HG03175 (cell line): ENCODE measurements around the gene SYNE1.
A peak's percentile ranks its signal among the peaks of the same experiment; 100 is the strongest.
"Not testable (repeated sequence)": the region's sequence is repeated elsewhere in the genome, so short reads cannot be mapped to it uniquely, and the experiment has no call there.

Source experiments
- ATAC-seq: cut with Tn5 transposase; IDR thresholded peaks from one replicate; pipeline ENCODE4 v1.9.1; 2021; ENCODE audit warnings: mild to moderate bottlenecking, moderate library complexity; ENCODE audit not compliant: unreplicated experiment

The SYNE1 gene

DNA sequence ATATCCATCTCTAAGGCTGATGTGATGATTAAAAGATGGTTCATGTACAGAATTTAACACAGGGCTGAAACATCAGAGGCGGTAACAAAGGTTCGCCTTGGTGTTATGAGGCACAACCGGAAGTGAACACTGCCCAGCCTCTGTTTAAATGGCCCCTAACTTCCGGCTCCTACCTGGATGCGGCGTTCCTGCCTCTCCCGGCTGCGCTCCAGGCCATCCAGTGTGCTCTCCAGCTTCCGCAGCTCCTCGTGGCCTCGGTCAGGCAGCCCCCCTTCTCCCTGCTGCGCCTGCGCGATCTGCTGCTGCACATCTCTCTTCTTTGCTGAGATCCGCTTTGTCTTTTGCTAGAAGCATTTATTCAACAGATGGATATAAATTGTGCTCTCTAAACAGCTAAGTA lies 195.3 kb downstream of the SYNE1 start:
- no peak for ATAC-seq

DNA sequence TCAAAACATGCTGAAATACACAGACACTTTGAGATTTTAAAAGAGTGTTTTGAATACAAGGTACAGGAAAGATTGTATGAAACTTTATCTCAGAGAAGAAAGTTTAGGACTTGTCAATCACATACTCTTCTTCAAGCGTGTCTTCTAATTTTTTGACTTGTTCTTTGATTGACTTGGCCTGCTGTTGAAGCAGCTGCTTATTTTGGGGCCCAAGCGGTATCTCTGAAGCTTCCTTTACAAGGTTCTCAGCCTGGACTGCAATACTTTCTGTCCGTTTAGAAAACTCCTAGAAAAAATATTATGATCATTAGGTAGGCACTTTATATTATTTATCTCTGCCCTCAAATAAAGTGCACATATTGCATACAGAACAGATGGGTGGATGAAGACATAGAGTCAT lies 201.3 kb downstream of the SYNE1 start:
- no peak for ATAC-seq

DNA sequence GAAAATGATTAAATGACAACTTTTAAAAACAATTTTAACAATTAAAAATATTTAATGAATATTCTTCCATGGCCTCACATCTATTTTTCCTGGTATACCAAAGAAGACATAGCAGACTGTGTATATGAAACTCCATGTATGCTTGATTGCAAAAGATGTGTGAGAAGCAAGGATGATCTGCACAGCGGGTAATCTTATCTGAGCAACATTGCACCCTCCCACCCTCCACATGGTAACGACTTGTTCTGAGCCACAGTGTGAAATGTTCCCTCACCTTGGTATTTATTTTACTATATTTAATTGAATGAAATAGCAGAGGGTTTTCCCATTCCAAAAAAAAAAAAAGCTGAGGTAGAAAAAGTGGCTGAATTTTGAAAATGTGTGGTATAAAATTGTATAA lies 204.4 kb downstream of the SYNE1 start:
- ATAC-seq = no peak

DNA sequence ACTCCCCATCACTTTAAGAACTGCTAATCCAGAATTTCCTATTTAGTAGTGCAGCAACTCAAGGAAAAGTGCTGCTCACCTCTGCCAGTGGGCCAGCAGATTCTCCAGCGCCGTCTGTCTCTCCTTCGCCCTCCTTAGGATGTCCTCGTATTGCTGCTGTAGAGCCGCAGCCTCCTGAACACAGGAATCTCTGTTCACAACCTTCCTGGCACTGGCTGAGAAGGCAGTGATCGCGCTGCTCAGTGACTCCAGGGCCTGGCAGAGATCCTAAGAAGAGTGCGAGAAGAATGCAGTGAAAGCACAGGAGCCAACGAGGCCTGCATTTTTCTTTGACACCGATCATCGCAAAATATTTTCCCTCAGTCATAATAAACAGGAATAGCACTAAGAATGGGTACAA lies 209.0 kb downstream of the SYNE1 start:
- ATAC-seq = no peak

DNA sequence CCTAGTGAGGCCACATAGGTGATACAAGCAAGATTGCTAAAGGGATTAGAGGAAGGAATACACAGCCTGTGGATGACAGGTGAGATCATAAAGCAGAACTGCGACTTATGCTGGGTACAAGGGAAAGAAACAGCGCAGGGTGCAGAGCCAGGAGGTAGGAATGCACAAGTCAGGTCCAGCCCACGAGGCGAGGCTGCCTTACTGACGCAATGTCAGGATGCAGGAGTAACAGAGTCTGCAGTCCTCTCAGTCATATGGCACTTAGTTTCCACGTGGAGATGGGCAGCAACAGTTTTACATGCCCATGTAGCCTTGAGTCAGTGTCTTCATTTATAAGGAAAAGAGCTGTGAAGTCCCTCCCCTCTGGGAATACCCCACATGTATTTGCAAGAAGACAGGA lies 210.9 kb downstream of the SYNE1 start:
- ATAC-seq = no peak

DNA sequence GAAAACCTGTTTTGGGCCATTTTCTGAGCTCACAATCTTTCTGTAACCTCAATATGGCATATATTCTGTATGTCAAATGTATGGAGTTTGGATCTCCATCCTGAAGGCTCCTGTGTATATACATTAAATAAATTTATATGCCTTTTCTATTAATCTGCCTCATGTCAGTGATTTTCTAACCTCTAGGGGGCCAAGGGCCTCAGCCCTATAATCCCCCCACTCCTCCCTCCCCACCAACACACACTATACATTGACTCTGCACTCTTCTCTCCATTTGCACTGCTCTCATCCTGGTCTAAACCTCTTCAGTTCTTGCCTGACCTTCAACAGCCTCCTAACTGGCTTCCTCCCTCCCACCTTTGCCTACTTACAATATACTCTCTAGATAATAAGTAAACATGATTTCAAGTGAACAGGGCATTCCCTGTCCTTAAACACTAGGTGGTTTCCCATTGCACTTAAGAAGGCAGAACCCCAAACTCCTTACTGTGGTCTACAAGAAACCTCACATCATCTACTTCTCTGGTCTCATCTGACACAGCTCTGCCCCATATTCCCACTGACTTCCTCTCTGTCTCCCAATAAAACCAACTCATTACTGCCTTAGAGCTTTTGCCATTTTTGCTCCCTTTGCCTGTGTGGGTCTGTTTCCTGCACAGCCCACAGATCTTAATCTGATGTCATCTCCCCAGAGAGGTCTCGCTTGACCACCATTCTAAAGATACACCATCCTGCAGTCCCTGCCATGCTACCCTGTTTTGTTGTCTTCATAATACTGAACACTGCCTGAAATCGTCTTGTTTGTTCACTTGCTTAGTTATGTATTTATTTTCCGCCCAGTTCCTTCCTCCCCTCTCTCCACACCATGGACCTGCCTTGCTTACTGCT lies 213.7 kb downstream of the SYNE1 start:
- peak; percentile 79 for ATAC-seq

DNA sequence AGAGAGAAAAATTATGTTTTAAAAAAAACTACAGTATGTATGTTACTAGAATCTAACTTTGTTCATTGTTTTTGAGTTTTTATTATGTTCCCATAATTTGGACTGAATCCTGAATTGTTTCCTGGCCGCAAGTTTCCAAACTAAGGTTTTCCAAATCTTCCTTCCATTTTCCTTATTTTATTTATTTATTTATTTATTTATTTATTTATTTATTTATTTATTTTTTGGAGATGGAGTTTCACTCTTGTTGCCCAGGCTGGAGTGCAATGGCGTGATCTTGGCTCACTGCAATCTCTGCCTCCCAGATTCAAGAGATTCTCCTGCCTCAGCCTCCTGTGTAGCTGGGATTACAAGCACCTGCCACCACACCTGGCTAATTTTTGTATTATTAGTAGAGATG lies 215.7 kb downstream of the SYNE1 start:
- not testable (repeated sequence) for ATAC-seq

DNA sequence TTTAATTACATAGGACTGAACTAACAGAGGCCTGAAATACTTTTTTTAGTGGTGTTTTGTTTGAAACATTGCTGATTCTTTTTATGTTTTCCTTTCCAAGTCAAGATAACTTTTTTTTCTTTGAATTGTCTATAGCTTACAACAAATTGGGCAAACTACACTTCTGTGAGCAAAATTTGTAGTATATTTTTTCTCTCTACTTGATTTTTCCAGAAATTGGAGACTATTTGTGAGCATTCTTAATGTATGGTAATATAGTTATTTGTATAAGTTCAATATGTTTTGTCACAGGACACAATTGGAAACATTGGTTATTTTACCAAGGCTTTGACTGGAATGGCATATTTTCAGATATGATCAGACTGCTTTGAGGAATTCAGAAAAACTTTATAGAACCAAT lies 216.5 kb downstream of the SYNE1 start:
- ATAC-seq = no peak

DNA sequence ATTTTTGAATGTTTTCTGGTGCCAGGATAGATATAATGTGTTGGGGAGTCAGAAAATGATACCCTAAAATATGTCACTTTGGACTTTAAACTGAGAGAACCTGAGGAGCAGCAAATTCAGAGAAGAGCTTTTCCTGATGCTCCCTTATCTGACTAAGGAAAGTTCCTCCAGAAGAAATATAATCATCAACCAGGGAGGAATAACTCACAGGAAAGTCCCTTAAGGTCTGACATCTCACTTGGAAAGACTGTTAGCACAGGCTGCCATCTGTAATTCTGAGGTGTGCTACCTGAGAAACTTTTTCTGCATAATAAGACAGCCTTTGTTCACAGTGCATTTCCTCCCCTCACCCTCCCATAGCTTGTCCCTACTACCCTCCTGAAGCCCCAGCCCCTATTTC lies 218.6 kb downstream of the SYNE1 start:
- no peak for ATAC-seq

DNA sequence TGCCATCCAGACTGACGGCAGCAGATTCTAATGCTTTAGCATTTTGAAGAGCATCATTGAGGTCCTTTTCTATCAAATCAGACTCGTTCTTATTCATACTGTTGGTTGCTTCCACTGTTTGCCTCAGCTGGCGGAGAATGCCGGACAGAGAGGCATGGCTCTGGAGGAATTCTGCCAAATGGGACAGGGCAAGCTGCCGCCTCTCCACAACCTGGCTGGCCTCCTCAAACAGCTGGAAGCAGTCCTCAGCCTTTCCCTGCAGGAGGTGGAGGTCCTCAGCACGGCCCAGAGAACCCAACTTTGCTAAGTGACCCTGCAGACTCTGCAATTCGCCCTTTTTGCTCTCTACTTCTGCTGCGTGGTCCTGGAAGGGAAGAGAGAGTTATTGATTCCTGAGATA lies 220.5 kb downstream of the SYNE1 start:
- ATAC-seq = no peak

DNA sequence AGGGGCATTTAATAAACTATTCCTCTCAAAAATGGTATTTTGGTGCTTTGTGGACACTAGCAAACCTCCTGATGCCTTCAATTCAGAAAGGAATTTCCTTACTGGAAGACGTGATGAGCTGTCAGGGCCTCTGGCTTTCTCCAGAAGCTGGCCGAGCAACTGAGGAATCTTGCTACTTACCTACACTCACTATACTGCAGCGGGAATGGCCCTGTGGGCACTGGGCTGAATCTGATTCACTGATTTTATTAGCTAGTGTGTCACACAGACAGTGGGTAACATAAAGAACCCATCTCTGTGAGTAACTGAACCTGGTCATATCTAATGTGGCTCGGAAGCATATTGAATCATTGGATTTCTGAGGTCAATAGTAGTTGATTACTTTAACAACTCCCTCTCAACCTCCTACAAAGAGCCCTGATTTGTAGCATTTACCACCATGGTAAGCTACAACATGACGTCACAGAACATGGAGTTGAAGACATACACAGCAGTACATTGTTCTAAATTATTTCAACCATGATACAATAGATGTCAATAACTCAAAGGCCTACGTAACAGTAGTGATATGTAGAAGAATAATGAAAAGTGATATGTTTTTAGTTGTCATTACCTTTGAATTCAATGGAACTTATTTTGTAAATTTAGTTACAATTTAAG lies 232.1 kb downstream of the SYNE1 start:
- no peak for ATAC-seq

DNA sequence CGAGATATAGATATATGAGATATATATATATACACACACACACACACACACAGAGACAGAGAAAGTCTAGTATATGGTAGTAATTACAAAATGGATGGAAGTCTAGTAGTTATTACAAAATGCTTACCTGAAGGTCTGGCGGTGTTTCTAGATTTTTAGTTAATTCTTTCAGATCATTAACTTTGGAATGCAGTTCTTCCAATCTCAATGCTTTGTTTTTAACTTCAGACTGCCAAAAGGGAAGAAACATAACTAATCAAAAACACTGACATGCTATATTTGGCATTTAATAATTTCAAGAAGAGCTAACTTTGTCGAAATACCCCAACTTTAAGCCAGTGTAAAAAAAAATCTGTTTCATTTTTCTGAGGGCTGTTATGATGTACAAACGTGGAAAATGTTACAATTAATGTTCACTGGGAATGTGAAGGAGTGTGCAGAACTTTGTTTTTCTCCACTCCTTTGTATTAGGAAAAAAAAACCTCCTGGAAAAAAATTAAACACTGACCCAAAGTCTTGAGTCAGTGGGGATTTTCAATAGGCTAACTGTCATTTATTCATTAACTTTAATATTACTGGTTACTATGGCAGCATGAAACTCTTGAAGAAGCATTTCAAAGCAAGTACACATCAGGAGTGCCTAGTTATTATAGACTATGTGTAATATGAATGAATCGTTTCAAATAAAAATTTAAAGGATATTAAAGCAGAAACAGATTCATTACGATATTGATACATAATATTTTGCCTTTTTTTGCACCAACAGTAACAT lies 232.9 kb downstream of the SYNE1 start:
- ATAC-seq = peak; percentile 73

DNA sequence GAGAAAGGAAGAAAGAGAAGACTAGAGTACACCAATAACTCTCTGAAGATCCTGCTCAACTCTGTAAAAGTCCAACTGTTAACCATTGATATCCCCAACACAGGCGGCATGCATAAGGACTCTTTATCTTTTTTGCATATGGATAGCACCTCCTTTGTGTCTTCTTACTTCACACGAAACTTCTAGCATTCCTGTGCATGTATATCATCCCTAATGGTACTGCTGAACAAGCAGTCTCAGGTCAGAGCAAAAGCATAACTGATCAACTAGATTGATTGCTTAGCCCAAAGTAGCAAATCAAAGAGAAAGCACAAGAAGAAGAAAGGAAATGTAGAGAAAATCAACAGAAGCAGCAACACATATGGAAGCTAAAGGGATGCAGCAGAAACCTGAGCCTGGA lies 234.4 kb downstream of the SYNE1 start:
- no peak for ATAC-seq

DNA sequence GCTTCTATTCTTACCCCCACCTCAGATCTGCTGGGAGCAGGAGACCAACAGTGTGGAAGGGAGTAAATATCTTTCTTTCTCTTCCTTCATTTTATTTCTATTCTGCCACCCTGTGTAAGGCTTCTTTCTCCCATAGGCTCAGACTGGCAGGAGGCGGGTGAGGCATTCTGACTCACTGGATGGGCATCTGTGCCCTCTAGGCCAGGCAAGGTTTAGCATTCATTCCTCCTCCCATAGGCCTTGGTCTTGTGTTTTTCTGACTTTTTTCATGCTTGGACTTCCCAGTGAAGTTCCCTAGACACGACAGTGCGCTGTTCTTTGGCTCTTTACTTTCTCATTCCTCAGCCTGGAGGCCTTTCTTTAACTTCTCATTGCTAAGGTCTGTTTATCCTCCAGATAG lies 235.2 kb downstream of the SYNE1 start:
- ATAC-seq = no peak

DNA sequence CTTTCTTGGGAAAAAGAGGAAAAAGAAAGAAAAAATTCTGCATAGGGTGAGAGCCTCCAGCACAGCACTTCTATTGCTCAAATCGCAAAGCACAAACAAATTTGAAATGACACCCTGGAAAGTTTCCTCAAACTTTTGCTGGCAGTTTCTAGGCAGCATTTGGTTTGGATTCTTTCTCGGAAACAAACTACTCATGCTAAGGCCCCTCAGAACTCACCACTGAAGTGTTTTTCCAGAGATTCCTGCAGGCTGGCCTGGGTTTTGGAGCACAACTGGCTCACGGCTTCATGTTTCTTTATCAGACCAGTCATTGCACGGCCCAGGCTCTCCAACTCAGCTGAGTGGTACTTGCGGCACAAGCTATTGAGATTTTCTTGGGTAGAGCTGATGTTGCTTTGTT lies 237.8 kb downstream of the SYNE1 start:
- no peak for ATAC-seq

DNA sequence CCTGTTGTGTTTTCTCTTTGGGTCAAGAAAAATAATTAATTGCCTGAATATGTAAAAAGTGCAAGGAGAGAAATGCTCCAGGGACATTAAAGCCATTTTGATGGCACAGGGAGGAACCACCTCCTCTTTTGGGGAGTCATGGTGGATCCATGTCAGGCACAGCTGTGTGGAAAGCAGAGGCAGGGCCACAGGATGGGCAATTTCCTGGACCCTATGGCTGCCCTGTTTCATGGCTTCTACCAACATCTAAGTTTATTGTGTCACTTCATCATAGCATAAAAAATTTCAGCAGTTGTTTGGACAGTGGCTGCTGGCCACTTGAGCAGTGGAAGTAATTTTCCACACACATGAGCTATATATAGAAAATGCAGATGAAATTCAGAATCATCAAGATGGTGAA lies 238.2 kb downstream of the SYNE1 start:
- ATAC-seq = no peak

DNA sequence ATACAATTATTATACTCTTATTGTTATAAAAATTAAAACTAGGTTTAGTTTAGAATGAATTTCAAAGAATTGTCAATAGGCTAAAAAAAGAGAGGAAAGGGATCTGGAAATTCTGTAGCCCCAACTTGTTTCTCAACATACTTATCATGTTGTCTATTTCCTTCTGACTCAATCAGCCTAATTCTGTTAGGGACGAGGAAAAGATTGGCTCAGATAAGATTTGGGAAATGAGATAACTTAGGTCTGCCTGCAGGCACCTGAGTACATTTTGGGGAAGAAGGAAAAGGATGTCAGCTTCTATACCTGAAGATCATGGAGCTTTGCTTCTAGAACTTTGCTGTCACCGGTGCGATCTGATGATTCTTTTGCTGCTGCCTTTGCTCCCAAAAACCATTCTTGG lies 238.8 kb downstream of the SYNE1 start:
- no peak for ATAC-seq

DNA sequence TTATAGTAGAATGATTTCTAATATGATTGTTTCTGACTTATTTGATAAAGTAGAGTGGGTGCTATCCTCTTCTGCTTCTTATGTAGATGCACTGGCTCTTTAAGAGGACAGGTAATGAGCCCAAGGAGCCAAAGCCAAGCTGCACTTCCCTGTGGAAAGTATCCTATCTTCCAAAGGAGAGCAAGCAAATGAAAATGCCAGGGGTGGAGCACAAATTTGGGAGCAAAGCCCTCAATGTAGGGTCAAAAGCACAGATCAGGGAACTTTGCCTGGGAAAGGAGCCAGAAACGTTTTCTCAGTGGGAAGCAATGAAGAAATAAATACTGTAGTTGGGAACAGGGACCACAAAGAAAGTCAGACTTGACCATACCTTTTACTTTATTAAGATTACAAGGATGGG lies 242.9 kb downstream of the SYNE1 start:
- ATAC-seq = no peak

DNA sequence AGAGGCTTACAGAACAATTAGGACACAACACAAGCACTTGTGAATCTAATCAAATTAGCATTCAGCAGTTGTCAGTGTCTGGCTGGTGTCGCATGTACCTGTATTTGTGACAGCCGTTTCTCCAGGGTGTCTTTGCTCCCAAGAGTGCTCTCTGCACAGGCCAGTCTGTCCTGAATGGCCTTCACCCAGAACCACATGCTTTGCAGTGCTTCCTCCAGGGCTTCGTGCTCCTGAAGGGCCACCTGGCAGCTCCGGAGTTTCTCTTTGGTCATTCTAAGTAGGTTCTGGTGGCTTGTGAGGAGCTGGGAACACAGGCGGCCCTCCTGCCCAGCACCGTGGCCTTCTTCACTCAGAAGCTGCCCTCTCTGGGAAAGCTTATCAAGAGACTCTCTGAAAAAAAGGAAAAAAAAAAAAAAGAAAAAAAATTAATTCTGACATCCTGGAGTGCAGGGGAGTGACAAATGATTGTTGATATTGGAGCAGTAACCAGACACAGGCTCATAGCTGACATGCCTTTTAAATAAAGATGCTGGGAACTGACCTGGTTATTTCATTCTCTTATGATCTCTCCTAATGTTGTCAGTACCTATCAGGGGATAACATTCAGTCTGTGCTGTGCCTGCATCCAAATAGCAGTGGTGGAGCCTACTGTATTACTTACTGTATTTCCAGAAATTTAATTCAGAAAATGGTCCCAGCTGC lies 245.8 kb downstream of the SYNE1 start:
- ATAC-seq = no peak

DNA sequence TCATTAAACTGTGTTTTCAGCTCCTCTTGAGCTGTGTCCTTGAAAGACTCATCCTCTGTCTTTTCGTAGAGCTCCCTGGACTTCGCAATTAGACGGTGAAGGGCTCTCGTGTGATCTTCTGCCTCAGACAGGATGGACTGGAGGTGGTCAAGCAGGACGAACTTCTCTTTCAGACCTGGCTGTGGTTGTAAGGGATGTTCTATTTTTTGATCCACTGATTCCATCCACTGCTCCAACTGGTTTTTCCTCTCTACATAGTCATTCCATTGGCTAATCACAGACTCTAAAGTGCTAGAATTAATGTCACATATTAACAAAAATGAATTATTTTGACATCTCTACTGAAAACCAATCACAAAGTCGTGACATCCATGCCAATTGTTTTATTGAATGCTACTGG lies 250.1 kb downstream of the SYNE1 start:
- ATAC-seq = no peak

DNA sequence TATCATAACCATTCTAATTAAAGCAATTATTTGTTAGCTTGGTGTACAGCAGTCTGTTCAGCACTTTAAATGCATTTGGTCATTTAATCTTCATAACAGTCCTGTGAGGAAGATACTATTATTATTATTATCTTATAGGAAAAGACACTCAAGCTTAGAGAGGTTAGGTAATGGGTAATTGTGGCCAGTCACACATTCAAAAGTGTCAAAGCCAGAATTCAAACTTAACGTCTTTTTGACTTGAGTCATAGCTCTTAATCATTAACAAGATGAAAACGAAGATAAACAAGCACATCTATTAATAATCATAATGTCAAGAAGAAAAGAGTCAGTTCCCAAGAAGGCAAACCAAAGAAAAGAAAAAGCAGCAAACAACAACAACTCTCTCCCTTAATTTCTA lies 251.0 kb downstream of the SYNE1 start:
- ATAC-seq = peak; percentile 76
